HG02642 (cell line): Measurements from ENCODE around the gene XRCC1.

Source experiments
- ATAC-seq: cut with Tn5 transposase; IDR thresholded peaks from one replicate; pipeline ENCODE4 v1.9.1; 2021; ENCODE audit warnings: mild to moderate bottlenecking; ENCODE audit not compliant: unreplicated experiment, poor library complexity

The XRCC1 gene

GRCh38 chr19:43582495-43582894, 7.2 kb upstream of the XRCC1 start:
- ATAC-seq: no peak

DNA sequence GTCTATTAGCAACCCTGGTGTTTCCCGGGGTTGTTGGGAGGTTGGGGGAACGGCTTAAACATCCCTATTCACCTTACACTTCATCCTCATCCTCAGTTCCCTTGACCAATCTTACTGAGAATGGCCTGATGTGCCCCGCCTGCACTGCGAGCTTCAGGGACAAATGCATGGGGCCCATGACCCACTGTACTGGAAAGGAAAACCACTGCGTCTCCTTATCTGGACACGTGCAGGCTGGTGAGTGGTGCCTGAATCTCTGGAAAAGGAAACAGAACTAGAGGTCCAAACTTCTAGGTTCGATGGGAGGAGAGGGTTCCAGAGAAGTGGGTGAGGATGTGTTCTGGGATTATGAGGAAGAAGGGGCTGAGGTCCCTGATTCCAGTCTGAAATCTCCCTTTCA, 6.1 kb upstream of the XRCC1 start:
- no peak for ATAC-seq

DNA sequence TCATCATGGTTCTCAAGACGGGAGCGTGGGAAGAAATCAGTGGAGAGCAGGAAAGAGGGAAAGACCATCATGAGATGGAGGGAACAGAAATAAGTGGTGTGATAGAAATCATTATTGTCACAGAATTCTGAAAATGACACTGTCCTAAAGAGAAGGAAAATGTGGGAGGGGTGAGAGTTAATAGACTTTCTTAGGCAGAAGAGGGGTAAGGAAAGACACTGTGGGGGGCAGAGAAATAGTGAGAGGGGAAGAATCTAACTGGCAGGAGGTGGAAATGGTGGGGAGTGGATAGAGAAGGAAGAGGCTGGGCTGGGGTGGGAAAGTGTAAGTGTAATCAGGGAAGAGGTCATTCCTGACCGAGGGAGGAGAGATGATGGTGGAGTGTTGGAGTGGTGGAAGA, 3.5 kb upstream of the XRCC1 start:
- no peak for ATAC-seq

GRCh38 chr19:43575955-43576878, 890 bp upstream of the XRCC1 start:
- ATAC-seq: no peak

DNA sequence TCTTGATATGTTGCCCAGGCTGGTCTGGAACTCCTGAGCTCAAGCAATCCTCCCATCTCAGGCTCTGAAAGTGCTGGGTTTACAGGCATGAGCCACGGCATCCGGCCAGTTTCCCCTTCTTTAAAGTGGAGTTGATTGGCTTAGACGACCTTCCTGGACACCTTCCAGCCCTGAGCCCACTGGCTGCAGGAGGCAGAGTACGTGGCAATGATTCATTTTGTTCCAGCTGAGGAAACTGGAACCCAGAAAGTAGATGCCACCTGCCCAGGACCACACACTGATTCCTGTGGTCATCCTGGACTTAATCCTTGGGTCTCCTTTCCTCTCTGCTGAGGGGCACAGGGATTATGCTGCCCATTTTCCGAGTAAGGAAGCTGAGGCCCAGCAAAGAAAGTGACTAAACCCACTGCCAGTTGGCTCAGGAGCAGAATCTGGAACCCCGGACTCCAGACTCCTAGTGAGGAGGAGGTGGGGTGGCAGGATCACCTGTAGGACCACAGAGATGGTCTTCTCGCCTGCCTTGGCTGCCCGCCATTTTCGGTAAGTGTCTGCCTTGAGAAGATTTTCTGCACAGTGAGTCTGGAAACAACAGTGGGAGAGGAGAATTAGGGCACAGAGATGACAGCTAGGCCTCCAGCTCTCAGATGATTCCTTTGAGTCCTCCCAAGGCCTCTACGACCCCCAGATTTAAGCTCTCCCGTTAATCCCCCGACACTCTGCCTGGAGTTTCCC, 737 bp downstream of the XRCC1 start:
- ATAC-seq: no peak

GRCh38 chr19:43572171-43572588, 3.1 kb downstream of the XRCC1 start:
- ATAC-seq: no peak

DNA sequence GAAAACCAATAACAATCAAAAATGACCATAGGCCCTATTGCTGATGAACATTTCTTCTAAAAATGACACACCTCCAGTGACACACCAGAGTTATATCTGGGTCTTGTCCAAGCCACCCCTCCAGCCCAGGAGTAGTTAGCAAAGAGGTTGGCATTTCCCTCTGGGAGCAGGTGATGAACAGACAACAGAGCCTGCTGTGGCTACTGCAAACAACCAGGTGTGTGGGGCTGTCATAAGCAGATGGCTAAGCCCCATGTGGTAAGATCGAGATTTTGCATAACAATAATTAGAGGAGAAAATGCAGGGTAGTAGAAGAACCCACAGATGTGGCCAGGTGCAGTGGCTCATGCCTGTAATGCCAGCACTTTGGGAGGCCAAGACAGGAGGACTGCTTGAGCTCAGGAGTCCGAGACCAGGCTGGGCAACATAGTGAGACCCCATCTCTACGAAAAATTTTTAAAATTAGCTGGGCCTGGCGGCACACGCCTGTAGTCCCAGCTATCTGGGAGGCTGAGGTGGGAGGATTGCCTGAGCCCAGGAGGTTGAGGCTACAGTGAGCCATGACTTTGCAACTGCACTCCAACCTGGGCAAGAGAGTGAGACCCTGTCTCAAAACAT, 5.0 kb downstream of the XRCC1 start:
- ATAC-seq: no peak

DNA sequence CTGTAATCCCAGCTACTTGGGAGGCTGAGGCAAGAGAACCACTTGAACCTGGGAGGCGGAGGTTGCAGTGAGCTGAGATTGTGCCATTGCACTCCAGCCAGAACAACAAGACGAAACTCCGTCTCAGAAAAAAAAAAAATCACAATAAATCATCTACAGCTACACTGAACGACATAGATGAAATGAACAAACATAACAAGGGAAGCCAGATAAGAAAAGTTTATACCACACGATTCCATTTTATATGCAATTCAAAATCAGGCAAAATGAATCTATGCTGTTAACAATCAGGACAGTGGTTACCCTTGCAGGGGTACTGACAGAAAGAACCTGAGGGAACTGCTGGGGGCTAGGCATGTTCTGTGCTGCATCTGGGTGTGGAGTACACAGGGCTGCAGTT, 5.7 kb downstream of the XRCC1 start:
- ATAC-seq: no peak

- no peak for ATAC-seq
Observed at GRCh38 chr19:43564800-43565199, 10.5 kb downstream of the XRCC1 start.

GRCh38 chr19:43563816-43564457, 11.4 kb downstream of the XRCC1 start:
- ATAC-seq: no peak

DNA sequence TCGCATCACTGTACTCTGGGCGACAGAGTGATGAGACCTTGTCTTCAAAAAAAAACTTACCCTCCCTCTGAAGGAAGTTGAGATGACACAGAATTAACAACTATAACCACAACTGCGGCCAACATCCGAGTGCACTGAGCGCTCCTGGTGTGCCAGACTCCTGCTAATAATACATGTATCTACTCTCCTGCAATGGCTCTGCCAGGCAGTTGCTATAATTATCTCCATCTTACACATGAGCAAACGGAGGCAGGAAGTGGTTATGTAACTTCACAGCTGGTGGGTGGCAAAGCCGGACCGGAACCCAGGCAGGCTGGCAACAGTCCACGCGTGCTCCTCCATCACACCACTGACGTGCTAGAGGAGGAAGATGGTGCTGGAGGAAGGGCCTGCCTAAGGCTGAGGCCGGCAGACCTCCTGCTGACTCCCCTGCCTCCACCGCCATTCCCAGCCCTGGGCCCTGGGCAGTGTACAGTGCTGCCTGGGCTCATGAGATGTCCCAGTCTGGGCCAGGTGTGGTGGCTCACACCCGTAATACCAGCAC, 12.6 kb downstream of the XRCC1 start:
- ATAC-seq: peak; percentile 76

GRCh38 chr19:43562226-43562697, 13.1 kb downstream of the XRCC1 start:
- no peak for ATAC-seq

DNA sequence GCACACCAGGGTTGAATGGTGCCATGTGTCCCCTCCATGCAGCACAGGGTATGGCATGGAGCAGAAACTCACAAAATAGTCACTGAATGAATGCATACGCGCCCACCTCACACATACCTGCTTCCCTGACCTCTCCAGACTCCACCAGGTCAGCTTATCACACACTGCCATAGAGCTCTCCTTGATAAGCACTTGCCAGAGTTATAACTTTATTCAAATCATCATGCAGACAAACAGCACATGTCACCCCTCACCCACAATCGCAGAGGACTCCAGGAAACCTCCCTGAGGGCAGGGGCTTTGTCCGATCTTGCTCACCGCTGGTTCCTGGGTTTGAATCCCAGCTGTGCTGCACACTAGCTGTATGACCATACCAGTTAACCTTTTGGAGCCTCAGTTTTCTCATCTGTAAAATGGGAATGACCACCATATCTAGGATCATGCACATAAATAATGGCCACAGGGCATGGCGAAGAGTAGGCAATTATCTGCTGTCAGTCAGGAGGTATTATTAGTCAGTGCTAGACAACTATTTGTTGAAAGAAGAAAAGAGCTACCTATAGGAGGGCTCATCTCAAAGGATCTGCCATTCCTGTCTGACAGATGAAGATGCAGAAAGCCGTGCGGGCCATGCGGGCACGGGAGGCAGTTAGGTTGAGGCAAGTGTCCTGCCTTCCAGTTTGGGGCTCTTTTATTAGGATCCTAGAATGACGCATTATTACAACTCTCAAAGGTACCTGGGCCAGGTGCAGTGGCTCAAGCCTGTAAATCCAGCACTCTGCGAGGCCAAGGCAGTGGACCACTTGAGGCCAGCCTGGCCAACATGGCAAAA, 14.0 kb downstream of the XRCC1 start:
- ATAC-seq: no peak

DNA sequence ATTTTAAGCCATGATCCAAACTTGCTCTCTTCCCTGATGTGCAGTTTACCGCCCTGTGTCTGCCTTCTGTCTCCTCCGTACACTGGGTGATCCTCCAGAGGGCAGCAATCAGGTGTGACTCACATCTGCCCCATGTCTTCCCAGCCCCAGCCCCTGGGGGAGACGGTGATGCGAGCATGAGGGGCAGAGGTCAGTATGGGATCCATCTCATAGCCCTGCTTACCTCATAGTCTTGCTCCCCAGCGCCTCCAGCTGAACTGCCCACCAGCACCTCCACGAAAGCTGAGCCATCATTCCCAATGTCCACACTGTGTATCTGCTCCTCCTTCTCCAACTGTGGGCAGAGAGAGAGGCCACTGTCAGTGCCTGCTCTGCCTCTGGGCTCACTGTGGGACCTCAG, 14.6 kb downstream of the XRCC1 start:
- ATAC-seq: no peak

DNA sequence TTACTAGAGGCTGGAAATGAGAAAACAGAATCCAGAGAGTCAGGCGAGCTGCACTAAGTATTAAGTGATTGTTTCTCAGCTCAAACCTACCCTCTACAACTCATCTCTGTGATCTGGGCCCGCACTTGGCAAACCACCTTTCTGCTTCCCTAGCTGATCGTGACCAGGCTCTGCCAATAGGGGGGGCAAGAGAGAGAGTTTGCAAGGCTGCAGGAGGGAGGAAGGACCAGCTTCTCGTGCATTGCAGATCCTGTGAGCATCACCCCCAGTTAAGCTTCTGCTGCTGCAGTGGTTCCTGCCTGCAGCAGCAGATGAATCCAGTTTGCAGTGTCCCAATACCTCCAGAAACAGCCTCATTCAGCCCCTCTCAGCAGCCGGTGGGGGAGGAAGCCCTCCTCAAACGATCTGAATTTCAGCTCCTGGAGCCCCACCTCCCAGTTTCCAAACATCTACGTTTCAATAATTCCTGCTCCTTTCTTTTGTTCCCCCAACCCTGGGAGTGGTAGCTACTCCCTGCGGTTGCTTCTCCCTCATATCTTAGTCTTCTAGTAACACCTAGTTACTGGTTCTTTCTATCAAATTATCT, 20.0 kb downstream of the XRCC1 start:
- ATAC-seq: no peak

GRCh38 chr19:43554317-43554895, 20.9 kb downstream of the XRCC1 start:
- ATAC-seq: no peak

GRCh38 chr19:43553656-43554055, 21.7 kb downstream of the XRCC1 start:
- no peak for ATAC-seq

GRCh38 chr19:43552616-43553015, 22.7 kb downstream of the XRCC1 start:
- ATAC-seq: no peak

- no peak for ATAC-seq
Observed at GRCh38 chr19:43552198-43552450, 23.2 kb downstream of the XRCC1 start.
